Neutrophil (primary cell): ENCODE measurements around the gene SLC16A3.
"Not testable (repeated sequence)": the region's sequence is repeated elsewhere in the genome, so short reads cannot be mapped to it uniquely, and the experiment has no call there.

Experiments
- H3K27ac ChIP-seq: fragments of 200-600 bp; sonication (generic); 2 replicates; pipeline ENCODE4 v1.5.1; 2016; ENCODE audit warnings: mild to moderate bottlenecking, moderate library complexity
- H3K27me3 ChIP-seq: fragments of 200-600 bp; sonication (generic); 2 replicates; pipeline ENCODE4 v1.6.0; 2016; ENCODE audit warnings: mild to moderate bottlenecking
- H3K36me3 ChIP-seq: fragments of 200-600 bp; sonication (generic); 2 replicates; pipeline ENCODE4 v1.5.1; 2017
- H3K4me1 ChIP-seq, 2 experiments: fragments of 200-600 bp in 1 of 2; sonication (generic) in 1 of 2; 1 replicate in 1 of 2; 2 replicates in 1 of 2; pipeline versions ENCODE4 v1.5.1 to v1.6.1; 2013 to 2016; ENCODE audit warnings: low read depth in 1 of 2, low read length in 1 of 2, mild to moderate bottlenecking in 1 of 2, moderate library complexity in 1 of 2; ENCODE audit not compliant: control insufficient read depth in 1 of 2, insufficient read depth in 1 of 2
- H3K4me3 ChIP-seq, 2 experiments: fragments of 200-600 bp in 1 of 2; sonication (generic) in 1 of 2; 1 replicate in 1 of 2; 2 replicates in 1 of 2; pipeline ENCODE4 v1.5.1; 2013 to 2016; ENCODE audit warnings: low read depth in 1 of 2, low read length in 1 of 2, mild to moderate bottlenecking in 1 of 2, moderate library complexity in 1 of 2
- H3K9me3 ChIP-seq: fragments of 200-600 bp; sonication (generic); 2 replicates; pipeline ENCODE4 v1.5.1; 2016
- CTCF ChIP-seq: fragments of 200-600 bp; sonication (generic); IDR thresholded peaks from 2 replicates; pipeline ENCODE4 v1.5.1; 2016; ENCODE audit warnings: antibody characterized with exemption

Gene SLC16A3

GRCh38 chr17:82186221-82186620, 42.6 kb upstream of the SLC16A3 start:
- peaks cover 24% of the 10 kb centered on the region for H3K36me3 ChIP-seq
- H3K9me3 ChIP-seq = no peaks in the 10 kb centered on the region
- peaks cover 0 to 5% of the 10 kb centered on the region in 2 experiments for H3K4me1 ChIP-seq
- TF ChIP-seq CTCF = no peak
- H3K27ac ChIP-seq = no peak overlapping the region
- H3K27me3 ChIP-seq = no peaks in the 10 kb centered on the region
- H3K4me3 ChIP-seq = no peak overlapping the region

GRCh38 chr17:82187500-82187899, 41.3 kb upstream of the SLC16A3 start:
- no peaks in the 10 kb centered on the region for H3K9me3 ChIP-seq
- peaks cover 0 to under 1% of the 10 kb centered on the region in 2 experiments for H3K4me1 ChIP-seq
- H3K27me3 ChIP-seq = no peaks in the 10 kb centered on the region
- no peak for TF ChIP-seq CTCF
- no peak overlapping the region for H3K4me3 ChIP-seq
- no peak overlapping the region for H3K27ac ChIP-seq
- peaks cover 24% of the 10 kb centered on the region for H3K36me3 ChIP-seq

GRCh38 chr17:82188001-82188961, 40.6 kb upstream of the SLC16A3 start:
- no peak for TF ChIP-seq CTCF

GRCh38 chr17:82193050-82193449, 35.8 kb upstream of the SLC16A3 start:
- H3K27me3 ChIP-seq, H3K4me3 ChIP-seq, H3K9me3 ChIP-seq: not testable (repeated sequence)
- Histone ChIP-seq H3K27ac (peak overlapping the region; percentile 79), H3K36me3 (peaks cover 13% of the 10 kb centered on the region), H3K4me1 (peaks cover 14 to 19% of the 10 kb centered on the region in 2 experiments)

More at GRCh38 chr17:82188001-82188961, 40.6 kb upstream of the SLC16A3 start:
- Histone ChIP-seq H3K27me3 (no peaks in the 10 kb centered on the region), H3K27ac (no peak overlapping the region), H3K36me3 (peaks cover 19% of the 10 kb centered on the region), H3K4me1 (peaks cover 5 to 9% of the 10 kb centered on the region in 2 experiments), H3K4me3 (no peak overlapping the region), H3K9me3 (no peaks in the 10 kb centered on the region)

GRCh38 chr17:82193520-82194220, 35.2 kb upstream of the SLC16A3 start:
- H3K27ac ChIP-seq = peak overlapping the region; percentile 79
- H3K4me1 ChIP-seq = peaks cover 14 to 19% of the 10 kb centered on the region in 2 experiments
- peak overlapping the region in 1 of 2 experiments; percentile 19 for H3K4me3 ChIP-seq
- peaks cover 13% of the 10 kb centered on the region for H3K36me3 ChIP-seq
- H3K9me3 ChIP-seq = no peaks in the 10 kb centered on the region
- TF ChIP-seq CTCF = no peak
- no peaks in the 10 kb centered on the region for H3K27me3 ChIP-seq
